DOHH2 (cell line): ENCODE data around the gene SLC39A5.

Experiments
- H3F3A ChIP-seq: fragments of 200-600 bp; sonication (generic), shearing (Covaris generic); 2 replicates; pipeline ENCODE4 v1.6.0; 2016; ENCODE audit warnings: antibody characterized with exemption, mild to moderate bottlenecking; ENCODE audit not compliant: control insufficient read depth, insufficient read depth
- H3K27ac ChIP-seq: fragments of 200-600 bp; sonication (generic); 2 replicates; pipeline ENCODE4 v1.5.1; 2014; ENCODE audit warnings: low read depth, mild to moderate bottlenecking, low read length, moderate library complexity
- H3K27me3 ChIP-seq: fragments of 200-600 bp; sonication (generic); 2 replicates; pipeline ENCODE4 v1.6.1; 2014; ENCODE audit warnings: mild to moderate bottlenecking, low read length, mixed read lengths; ENCODE audit not compliant: control insufficient read depth
- H3K36me3 ChIP-seq: fragments of 200-600 bp; sonication (generic); 2 replicates; pipeline ENCODE4 v1.6.1; 2014; ENCODE audit warnings: mild to moderate bottlenecking, low read length, moderate library complexity, mixed read lengths; ENCODE audit not compliant: control insufficient read depth
- H3K4me1 ChIP-seq: fragments of 200-600 bp; sonication (generic); 2 replicates; pipeline ENCODE4 v1.6.1; 2014; ENCODE audit warnings: mild to moderate bottlenecking, low read length, mixed read lengths; ENCODE audit not compliant: control insufficient read depth
- H3K4me2 ChIP-seq: fragments of 200-600 bp; sonication (generic); 2 replicates; pipeline ENCODE4 v1.6.0; 2014; ENCODE audit warnings: mild to moderate bottlenecking, low read length, moderate library complexity
- H3K4me3 ChIP-seq: fragments of 200-600 bp; sonication (generic); 2 replicates; pipeline ENCODE4 v1.5.1; 2014; ENCODE audit warnings: mild to moderate bottlenecking, low read length, mixed read lengths
- H3K79me2 ChIP-seq: fragments of 200-600 bp; sonication (generic); 2 replicates; pipeline ENCODE4 v1.6.1; 2014; ENCODE audit warnings: mild to moderate bottlenecking, low read length, mixed read lengths; ENCODE audit not compliant: control insufficient read depth
- H3K9me2 ChIP-seq: fragments of 200-600 bp; sonication (generic); replicated peaks from 2 replicates; pipeline ENCODE4 v1.6.1; 2014; ENCODE audit warnings: mild to moderate bottlenecking, low read length, mixed read lengths; ENCODE audit not compliant: control insufficient read depth
- H3K9me3 ChIP-seq: fragments of 200-600 bp; sonication (generic); 2 replicates; pipeline ENCODE4 v1.6.1; 2014; ENCODE audit warnings: antibody characterized with exemption, low read length, mixed read lengths; ENCODE audit not compliant: control insufficient read depth, insufficient read depth
- H4K20me1 ChIP-seq: fragments of 200-600 bp; sonication (generic); 2 replicates; pipeline ENCODE4 v1.6.0; 2014; ENCODE audit warnings: low read depth, mild to moderate bottlenecking, antibody characterized with exemption, low read length, moderate library complexity; ENCODE audit not compliant: control insufficient read depth, insufficient read depth
- EZH2phosphoT487 ChIP-seq: fragments of 200-600 bp; sonication (generic); IDR thresholded peaks from 2 replicates; pipeline ENCODE4 v1.6.1; 2017; ENCODE audit warnings: borderline replicate concordance, mild to moderate bottlenecking, antibody characterized with exemption, low read length, moderate library complexity, mixed read lengths
- TF ChIP-seq, protein P1 (sequence below): fragments of 200-600 bp; sonication (generic); IDR thresholded peaks from one replicate; pipeline ENCODE4 v1.5.1; 2014; ENCODE audit warnings: antibody characterized with exemption, mild to moderate bottlenecking, low read depth, low read length; ENCODE audit not compliant: poor library complexity, severe bottlenecking

SLC39A5 gene

GRCh38 chr12:56197921-56198635 is 31.8 kb upstream of the SLC39A5 start:
- Histone ChIP-seq H3K4me1 (peaks cover 10% of the 10 kb centered on the region), H3F3A (peaks cover 7% of the 10 kb centered on the region; the same call in 1 of the 2 replicates)

DNA sequence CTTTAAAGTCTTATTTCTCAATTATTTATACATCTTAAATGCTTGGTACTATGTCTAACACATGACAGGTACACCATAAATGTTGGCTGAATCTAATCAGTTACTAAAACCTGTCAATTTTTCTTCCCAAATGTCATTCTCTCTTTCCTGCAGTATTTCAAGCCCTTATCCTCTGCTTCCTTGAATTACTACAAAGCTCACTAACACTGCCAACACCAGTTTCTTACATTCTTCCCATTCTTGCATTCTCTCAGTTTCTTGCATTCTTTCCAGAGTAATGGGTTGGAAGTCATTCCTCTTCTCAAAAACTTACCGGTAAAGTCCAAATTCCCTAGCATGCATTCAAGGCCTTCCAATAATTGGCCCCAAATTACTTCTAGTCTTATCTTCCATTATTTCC is 31.0 kb upstream of the SLC39A5 start:
- H3K4me3 ChIP-seq, result no peak overlapping the region
- H3K79me2 ChIP-seq, result no peaks in the 10 kb centered on the region
- TF ChIP-seq, protein P1, sequence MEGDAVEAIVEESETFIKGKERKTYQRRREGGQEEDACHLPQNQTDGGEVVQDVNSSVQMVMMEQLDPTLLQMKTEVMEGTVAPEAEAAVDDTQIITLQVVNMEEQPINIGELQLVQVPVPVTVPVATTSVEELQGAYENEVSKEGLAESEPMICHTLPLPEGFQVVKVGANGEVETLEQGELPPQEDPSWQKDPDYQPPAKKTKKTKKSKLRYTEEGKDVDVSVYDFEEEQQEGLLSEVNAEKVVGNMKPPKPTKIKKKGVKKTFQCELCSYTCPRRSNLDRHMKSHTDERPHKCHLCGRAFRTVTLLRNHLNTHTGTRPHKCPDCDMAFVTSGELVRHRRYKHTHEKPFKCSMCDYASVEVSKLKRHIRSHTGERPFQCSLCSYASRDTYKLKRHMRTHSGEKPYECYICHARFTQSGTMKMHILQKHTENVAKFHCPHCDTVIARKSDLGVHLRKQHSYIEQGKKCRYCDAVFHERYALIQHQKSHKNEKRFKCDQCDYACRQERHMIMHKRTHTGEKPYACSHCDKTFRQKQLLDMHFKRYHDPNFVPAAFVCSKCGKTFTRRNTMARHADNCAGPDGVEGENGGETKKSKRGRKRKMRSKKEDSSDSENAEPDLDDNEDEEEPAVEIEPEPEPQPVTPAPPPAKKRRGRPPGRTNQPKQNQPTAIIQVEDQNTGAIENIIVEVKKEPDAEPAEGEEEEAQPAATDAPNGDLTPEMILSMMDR, result no peak
- no peak for TF ChIP-seq EZH2phosphoT487
- H3K4me1 ChIP-seq, result peaks cover 5% of the 10 kb centered on the region; the same call in 1 of the 2 replicates
- no peaks in the 10 kb centered on the region for H3K9me3 ChIP-seq
- H4K20me1 ChIP-seq, result no peaks in the 10 kb centered on the region
- no peaks in the 10 kb centered on the region for H3K9me2 ChIP-seq
- H3K4me2 ChIP-seq, result no peak overlapping the region
- peaks cover 7% of the 10 kb centered on the region; the same call in 1 of the 2 replicates for H3F3A ChIP-seq
- H3K27ac ChIP-seq, result no peak overlapping the region
- no peaks in the 10 kb centered on the region for H3K27me3 ChIP-seq
- no peaks in the 10 kb centered on the region for H3K36me3 ChIP-seq

More at GRCh38 chr12:56197921-56198635, 31.8 kb upstream of the SLC39A5 start:
- Histone ChIP-seq H3K79me2 (no peaks in the 10 kb centered on the region), H3K9me3 (no peaks in the 10 kb centered on the region), H3K4me2 (no peak overlapping the region), H4K20me1 (no peaks in the 10 kb centered on the region), H3K4me3 (no peak overlapping the region), H3K36me3 (no peaks in the 10 kb centered on the region; the same call in 1 of the 2 replicates), H3K27ac (no peak overlapping the region), H3K9me2 (no peaks in the 10 kb centered on the region), H3K27me3 (no peaks in the 10 kb centered on the region)
- TF ChIP-seq, protein P1, result no peak
- TF ChIP-seq EZH2phosphoT487, result no peak

DNA sequence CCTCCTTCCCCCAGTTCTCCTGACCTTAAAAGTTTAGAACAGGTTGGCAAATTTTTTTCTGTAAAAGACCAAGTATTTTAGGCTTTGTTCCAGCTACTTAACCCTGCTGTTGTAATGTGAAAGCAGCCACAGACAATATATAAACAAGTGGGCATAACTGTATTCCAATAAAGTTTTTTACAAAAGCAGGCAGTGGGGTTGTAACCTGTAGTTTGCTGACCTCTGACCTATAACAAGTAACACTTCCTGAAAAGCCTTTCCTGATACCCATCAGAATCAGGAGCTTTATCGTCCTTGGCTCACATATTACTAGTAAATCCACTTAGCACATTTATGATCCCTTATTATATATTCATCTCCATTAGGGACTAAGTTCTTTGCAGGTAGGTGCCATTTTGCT is 27.5 kb upstream of the SLC39A5 start:
- Histone ChIP-seq H3K27me3 (no peaks in the 10 kb centered on the region), H3K27ac (no peak overlapping the region), H3F3A (peaks cover 4% of the 10 kb centered on the region), H3K4me1 (peaks cover 10% of the 10 kb centered on the region), H3K36me3 (peaks cover 30% of the 10 kb centered on the region), H3K4me3 (no peak overlapping the region), H3K79me2 (no peaks in the 10 kb centered on the region), H3K9me3 (no peaks in the 10 kb centered on the region), H3K4me2 (no peak overlapping the region), H4K20me1 (no peaks in the 10 kb centered on the region), H3K9me2 (no peaks in the 10 kb centered on the region)
- TF ChIP-seq EZH2phosphoT487, result no peak
- TF ChIP-seq, protein P1, result no peak
